HG02852 (cell line): ENCODE results near the gene FMNL2.
"Not testable (repeated sequence)": the region's sequence is repeated elsewhere in the genome, so short reads cannot be mapped to it uniquely, and the experiment has no call there.

Experiments
- ATAC-seq: cut with Tn5 transposase; IDR thresholded peaks from one replicate; pipeline ENCODE4 v1.9.1; 2021; ENCODE audit warnings: mild to moderate bottlenecking, moderate library complexity; ENCODE audit not compliant: unreplicated experiment

The FMNL2 gene

DNA sequence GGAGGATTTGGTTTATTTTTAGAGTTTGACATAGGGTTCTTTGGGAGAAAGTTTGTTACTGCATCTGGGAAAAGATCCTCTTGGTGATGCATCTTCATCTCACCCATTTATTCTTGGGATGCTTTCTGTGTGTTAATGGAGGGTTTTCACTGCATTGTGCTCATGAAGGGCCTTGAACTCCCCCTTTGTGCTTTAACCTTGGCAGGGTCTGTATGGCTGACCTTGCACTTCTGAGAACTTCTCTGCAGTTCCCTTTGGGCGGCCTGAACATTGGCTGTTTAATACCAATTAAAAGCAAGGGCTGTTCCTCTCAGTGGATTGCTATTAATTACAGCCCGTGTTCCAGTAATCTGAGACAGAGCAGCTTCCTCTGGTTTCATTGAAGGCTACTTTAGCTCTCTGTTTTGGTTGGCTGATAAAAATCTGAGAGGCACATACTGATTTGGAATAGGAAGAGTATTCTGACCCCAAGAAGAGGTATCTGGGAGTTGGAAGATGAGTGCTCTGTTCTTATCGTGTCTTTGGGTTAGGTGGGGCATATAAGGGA is 37.5 kb downstream of the FMNL2 start:
- ATAC-seq, result no peak

DNA sequence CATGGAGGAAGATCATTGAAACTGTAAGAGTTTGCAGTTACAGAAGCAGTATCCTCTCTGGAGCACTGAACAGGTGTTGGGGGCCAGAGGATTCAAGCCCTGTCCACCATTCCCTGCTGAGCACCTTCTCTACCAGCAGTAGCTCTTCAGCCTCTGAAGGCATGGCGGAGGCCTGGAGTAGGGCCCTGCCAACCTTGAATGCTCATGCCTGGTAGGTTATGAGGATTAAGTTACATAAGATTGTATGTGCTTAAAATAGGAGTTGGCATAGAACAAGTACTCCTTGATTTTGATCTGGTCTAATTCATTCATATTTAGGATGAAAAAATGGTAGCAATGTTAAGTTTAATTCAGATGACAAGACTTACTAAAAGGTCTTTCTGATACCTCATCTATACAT is 40.2 kb downstream of the FMNL2 start:
- ATAC-seq, result no peak

DNA sequence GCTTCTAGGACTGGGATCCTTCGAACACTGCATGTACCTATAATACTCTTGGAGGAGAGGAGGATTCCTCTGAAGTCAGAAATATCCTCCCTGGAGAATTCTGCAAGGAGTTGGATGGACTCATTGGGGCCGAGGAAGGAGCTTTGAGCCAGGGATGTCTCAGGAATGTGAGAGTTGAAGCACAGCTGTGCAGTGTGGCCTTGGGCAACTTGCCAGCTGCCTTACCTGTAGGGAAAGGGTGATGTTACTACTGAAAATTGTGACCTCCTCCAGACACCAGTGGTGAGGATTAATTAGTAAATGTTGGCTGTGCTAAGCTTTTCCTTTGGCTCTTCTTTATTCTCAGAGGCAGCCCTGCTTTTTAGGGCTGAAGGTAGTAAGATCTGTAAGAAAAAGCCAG is 41.4 kb downstream of the FMNL2 start:
- ATAC-seq, result no peak

DNA sequence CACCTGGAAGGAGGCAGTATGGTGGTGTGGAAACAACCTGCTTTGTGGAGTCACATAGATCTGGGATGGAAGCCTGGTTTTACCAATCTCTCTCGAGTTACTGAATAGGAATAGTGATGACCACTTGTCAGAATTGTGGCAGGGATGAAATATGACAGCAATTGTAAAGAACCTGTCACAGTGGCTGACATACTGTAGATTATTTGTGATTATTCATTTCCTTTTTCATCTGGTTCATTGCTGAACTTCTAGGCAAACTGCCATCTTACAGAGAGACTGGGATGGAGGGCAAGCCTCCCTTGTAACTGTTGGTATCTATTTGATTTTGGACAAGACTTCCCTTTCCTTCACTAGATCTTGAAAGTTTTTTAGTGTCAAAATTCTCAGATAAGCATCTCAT is 42.0 kb downstream of the FMNL2 start:
- ATAC-seq, result no peak

DNA sequence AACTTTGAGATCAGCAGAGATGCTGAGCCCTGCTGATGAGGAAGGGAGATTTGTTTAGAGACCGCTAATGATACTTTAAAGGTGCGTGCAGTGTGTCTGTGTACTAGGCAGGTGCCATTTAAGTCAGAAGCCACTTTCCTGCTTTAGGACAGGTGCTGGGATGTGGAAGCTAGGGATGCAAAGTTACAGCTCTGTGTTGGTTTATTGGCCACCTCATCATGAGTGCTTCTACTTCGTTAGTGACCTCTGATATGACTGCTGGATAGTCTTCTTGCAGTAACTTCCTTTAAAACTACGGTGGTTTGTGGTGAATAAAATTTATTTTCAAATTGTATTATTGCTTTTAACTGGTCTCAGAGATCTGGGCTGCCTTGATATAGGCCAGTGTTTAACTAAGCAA is 44.1 kb downstream of the FMNL2 start:
- ATAC-seq, result no peak

DNA sequence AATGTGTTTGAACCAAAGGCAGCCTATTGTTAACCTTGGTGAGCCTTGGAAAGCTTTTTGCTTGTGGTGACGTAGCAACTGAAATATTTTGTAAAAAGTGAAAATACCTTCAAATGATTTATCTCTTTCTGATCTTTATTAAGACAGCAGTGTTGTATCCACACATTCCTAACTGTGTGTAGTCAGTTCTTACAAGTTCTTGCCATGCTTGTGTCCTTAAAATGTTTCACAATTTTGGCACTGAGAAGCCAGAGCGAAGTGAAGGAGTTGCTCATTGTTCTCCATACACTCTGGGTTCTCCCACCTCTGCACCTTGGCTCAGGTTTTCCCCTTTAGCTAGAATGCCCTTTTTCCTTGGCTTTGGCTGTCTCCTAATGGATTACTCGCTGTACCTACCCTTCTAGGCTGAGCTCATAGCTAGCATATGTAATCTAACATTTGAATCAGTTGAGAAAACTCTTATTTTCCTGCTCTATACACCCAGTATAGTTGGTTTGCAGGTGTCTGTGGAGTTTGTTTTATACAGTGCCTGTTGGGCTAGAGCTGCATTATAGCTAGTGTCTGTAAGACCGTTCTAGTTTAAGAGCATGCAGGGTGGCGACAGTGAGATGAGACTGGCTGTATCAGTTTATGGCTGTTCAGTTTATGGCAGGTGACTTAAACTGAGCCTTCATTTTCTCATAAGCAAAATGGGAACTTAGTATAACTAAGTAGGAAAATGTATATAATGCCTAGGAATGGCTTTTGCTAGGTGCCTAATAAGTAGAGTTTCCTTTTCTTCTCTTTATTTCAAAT is 45.5 kb downstream of the FMNL2 start:
- no peak for ATAC-seq

DNA sequence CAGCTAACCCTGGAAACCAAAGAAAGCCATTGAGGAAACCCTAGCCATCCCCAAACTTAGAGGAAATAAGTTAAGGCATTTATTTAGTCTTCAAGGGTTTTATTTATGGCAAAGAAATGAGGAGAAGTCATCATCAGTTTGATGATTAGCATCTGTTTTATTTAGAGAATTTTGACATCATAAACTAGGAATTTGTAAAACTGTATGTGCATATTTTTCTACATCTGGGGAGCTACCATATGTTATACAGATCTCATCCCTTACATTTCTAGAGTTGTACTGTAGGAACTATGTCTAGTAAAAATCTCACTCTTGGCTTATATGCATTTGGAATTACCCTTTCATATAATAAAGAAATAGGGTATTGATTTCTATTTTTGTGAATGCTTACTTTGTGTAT is 48.7 kb downstream of the FMNL2 start:
- ATAC-seq, result no peak

DNA sequence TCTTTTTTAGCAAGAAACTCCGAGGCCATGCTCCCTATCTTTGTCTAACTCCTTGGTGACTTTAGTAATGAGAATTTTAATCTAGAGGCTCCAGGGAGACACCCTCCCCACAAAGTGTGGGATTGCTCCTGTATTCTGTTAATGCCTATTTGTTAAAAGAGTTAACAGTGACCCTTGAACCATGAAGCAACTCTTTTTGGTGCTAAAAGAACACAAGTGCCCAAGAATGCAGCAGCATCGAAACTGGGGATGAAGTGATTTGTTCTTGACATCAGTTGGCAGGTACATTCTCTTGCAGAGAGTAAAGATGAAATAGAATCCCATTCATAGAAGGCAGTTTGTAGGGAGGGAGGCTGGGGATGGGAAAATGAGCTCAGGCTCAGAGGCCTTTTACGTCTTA is 50.0 kb downstream of the FMNL2 start:
- no peak for ATAC-seq

DNA sequence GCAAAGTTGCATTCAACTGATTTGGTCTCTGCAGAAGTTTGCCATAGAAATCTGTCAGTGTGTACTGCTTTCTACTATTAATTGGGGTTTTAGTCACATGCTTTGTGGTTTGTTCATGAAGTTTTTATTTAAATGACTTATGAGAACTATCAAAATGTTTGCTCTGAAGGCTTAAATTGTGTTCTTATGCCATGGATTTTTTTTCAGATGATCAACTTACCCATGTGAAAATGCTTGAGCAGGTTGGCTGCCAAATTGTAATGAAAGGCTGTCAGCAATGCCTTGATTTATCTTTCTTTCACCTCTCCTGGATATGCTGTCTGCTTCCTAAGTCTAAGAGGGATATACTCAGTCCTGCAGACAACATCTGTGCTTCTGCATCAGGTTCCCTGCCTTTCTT is 50.7 kb downstream of the FMNL2 start:
- ATAC-seq, result no peak

DNA sequence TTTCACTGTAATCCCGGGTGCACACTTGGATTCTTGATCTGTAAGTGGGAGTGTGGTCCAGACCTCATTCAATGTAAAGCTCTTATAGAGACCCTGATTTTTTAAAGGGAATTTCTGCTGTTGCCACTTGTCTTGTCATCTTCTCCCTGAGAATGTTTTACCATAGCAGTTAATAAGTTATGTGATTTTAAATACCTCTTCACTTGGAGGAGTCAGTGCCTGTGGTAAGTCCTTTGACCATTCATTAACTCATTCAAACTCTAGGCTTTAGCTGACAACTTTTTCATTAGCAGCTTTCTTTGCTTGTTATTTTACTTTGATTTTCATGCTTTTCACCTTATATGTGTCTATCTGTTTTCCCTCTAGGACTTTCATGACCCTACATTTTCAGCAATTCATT is 51.3 kb downstream of the FMNL2 start:
- no peak for ATAC-seq

DNA sequence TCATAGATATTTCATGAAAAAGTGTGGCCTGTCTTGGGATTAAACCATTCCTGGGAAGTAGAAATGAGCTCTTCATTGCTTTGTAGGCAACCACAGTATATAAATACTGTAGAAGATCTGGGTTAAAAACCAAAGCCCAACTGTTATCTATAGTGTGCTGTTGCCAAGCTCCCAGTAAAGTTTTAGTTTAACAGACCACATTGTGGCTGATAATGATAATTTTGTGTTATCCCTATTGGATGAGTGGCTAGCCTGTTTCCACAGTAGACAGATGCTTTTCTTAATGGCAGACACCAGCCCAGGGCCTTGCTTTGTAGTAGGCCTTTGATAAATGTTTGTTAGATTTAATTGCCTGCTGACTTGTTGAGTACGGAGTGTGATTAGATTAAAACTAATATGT is 52.1 kb downstream of the FMNL2 start:
- no peak for ATAC-seq

DNA sequence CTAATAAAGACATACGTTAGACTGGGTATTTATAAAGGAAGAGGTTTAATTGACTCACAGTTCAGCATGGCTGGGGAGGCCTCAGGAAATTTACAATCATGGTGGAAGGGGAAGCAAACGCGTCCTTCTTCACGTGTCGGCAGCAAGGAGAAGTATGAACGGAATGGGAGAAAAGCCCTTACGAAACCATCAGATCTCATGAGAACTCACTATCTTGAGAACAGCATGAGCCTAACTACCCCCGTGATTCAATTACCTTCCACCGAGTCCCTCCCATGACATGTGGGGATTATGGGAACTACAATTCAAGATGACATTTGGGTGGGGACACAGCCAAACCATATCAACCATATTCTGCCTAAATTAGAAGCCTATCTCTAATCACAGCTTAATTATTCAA is 53.3 kb downstream of the FMNL2 start:
- not testable (repeated sequence) for ATAC-seq

DNA sequence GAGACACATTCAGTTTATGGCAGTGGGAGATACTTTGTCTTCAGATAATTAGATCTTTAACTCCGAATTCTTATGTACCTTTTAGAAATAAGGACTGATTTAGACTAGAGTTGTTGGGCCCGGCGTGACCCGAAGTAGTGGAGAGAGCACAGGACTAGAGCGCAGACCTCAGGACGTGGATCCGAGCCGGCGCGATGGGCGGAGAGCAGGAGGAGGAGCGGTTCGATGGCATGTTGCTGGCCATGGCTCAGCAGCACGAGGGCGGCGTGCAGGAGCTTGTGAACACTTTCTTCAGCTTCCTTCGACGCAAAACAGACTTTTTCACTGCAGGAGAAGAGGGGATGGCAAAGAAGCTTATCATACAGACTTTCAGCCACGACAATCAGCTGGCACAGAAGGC is 54.5 kb downstream of the FMNL2 start:
- no peak for ATAC-seq

DNA sequence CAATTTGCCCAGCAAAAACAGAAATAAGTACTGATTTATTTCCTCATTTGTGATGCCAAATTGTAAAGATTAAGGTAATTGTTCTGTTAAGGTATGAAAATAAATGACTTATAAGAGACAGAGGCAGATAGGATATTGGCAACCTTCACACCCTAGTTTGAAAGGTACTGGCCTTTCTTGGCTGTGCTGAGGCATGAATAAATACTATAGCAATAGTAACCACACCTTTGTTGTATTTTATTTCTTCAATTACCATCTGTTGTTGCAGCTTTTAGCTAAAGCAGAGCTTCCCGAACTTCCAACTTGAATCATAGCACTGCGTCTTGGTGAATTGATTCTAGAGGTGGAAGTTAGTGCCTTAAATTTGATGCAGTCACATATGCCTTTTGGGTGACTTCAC is 55.9 kb downstream of the FMNL2 start:
- no peak for ATAC-seq

DNA sequence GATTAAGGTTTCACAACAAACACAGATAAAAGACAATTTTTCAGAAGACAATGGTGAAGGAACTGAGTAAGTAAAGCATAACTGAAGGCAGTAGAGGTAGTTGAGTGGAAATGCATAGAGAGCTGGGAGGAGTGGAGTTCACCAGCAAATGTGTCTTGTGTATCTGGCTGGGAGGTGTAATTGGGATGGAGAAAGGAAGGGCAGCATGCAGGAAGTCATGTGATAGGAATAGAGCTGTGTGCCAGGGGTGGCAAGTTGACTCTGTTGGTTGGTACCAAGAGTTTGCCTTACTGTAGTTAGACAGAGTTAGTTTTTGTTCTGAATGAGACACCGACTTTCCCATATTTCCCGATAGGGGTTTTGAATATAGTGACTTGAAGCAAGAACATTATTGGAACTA is 56.3 kb downstream of the FMNL2 start:
- ATAC-seq, result no peak

DNA sequence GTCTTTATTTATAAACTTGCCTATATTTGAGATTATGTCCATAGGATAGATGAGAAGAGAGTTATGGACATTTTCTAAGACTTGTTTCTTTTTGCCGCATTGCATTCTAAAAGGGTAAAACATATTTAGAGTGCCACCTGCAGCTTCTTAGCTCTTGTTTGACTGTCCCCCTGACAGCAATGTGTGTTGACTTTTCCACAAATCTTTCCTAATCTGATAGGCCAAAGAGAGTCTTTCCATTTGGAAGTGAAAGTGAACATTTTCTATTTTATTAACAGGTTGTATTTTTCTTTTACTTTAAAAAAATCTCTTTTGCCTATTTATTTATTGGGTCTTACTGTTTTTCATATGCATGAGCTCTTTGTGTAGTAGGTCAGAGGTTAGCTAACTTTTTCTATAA is 58.4 kb downstream of the FMNL2 start:
- ATAC-seq, result no peak

DNA sequence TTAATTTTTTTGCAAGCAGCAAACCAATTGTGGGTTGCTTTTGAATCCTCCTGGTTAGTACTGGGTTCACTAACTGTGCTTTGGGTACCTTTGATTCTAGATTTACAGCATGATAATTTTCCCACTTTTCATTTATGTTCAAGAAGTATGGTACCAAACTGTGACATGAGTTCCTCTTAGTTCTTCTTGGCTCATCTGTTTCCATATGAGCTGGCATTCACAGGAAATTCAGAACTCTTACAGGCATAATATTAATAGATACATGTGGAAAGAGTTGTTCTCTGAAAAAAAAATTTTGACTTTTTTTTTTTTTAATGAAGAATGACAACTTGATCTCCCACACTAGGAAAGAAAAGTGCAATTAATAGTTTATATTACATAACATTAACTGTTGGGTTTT is 59.4 kb downstream of the FMNL2 start:
- no peak for ATAC-seq

DNA sequence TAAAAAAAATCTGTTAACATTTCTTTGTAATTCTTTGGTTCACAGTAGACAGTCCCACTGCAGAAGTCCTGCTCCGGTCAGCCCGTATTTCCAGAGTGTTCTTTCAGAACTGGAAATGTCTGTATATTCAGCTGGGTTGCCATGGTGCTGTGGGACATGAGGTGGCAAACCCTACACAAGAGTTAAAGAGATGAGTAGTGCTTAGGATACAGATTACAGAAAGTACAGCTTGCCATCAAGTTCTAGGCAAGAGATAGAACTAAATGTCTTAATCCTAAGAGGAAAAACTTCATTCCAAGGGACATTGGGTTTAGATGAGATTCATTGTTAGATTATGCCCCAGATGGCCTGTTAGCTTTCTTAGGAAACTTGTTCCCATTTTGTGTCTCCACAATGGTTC is 60.1 kb downstream of the FMNL2 start:
- ATAC-seq, result no peak

DNA sequence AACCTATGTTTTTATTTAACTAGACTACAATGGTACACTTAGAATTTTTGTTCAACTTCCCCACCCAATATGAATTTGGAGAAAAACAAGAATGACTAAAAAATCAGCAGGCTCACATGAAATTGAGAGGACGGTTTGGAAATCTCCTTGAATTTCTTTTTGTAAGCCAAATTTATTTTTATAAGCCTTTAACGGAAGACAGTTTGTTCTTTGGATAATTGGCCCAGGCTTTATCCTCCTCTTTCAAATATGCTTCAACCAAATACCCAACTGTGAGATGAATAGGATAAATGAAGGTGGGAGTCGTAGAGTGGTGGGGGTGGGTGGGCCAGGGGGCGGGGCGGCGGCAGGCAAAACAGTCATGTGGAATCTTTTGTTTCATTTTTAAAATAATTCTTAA is 60.6 kb downstream of the FMNL2 start:
- ATAC-seq, result no peak

DNA sequence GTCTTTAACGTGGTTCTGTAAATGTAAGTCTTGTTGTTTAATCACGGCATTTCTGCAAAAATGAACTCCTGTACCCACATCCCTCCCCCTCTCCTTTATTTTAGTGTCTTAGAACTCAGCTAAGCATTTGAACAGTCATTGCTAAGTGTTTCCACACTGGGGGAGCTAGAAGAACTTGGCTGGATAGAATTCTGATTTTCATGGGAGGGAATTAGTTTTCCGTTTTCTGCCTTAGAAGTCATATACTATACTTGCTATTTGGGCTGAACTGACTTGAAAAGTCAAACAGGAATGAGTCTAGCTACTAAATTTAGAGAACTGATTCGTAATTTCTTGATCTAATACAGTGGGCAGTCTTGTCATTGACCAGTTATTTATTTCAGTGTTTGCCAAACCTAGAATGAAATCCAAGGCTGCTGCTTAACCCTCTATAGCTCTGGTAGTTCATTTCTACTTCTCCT is 61.1 kb downstream of the FMNL2 start:
- ATAC-seq, result no peak

DNA sequence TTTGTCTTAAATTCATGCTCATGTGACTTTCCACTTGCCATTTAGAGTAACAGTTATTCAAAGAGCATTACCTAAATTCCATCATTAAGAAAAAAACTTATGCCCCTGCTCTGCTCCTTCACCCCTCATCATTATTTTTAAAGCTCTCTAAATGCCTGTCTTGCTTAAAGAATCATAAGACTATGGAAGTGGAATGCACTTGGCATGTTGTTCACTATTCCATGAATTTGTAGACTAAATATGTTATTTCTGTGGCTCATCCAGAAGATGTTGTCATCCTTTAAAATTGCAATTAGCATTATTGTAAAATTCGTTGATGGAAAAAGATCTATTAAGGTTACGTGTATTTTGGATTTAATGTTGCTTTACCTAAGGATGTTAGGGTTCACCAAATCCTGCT is 61.8 kb downstream of the FMNL2 start:
- no peak for ATAC-seq

DNA sequence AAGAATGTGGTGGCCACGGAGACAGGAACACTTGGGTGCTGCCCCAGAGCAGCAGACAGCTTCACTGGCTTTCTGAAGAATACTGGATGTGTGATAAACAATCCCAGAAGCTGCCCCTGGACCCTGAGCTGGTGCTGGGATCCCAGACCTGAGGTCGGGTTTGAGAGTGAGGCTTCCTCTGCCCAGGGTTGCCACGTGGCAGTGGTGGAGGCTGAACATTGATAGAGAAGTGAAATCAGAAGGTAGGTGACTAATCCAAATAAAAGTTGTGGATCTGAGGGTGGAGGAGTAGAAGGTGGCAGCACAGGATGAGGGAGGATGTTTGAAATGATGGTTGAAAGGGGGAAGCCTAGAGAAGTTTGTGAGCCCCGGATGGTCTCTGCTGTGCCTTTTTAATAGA is 64.0 kb downstream of the FMNL2 start:
- ATAC-seq, result no peak
